Activated naive CD8-positive, alpha-beta T cell treated with anti-CD3 and anti-CD28 coated beads, Interleukin-2, amount 50 U/mL, for 24 hours (primary cell): ENCODE measurements around the gene B3GNT7.
"Not testable (repeated sequence)": the region's sequence is repeated elsewhere in the genome, so short reads cannot be mapped to it uniquely, and the experiment has no call there.

Experiments used
- ATAC-seq: fragments of 150-1000 bp; cut with Tn5 transposase; one replicate; pipeline ENCODE4 v1.10.0; 2021
- DNase-seq: peaks from one replicate; pipeline ENCODE4 v3.0.0; 2021
- H3K27ac Mint-ChIP-seq: one replicate; pipeline ENCODE4 v1.8.0; 2021; ENCODE audit warnings: mild to moderate bottlenecking, mixed read lengths
- H3K27me3 Mint-ChIP-seq: one replicate; pipeline ENCODE4 v1.8.0; 2021; ENCODE audit warnings: mixed read lengths
- H3K36me3 Mint-ChIP-seq: one replicate; pipeline ENCODE4 v1.8.0; 2021; ENCODE audit warnings: low read depth, mixed read lengths
- H3K4me1 Mint-ChIP-seq: one replicate; pipeline ENCODE4 v1.8.0; 2021; ENCODE audit warnings: mixed read lengths
- H3K4me3 Mint-ChIP-seq: one replicate; pipeline ENCODE4 v1.8.0; 2021; ENCODE audit warnings: mild to moderate bottlenecking, moderate library complexity, mixed read lengths
- H3K9me3 Mint-ChIP-seq: one replicate; pipeline ENCODE4 v1.8.0; 2021; ENCODE audit warnings: mixed read lengths

Gene B3GNT7

GRCh38 chr2:231412618-231412963 is 17.1 kb downstream of the B3GNT7 start:
- H3K27ac Mint-ChIP-seq = no peak overlapping the region
- peaks cover 40% of the 10 kb centered on the region for H3K27me3 Mint-ChIP-seq
- peaks cover 4% of the 10 kb centered on the region for H3K9me3 Mint-ChIP-seq
- peaks cover 3% of the 10 kb centered on the region for H3K4me1 Mint-ChIP-seq
- no peak overlapping the region for H3K4me3 Mint-ChIP-seq
- ATAC-seq (no peak), DNase-seq (no peak)
- peaks cover 8% of the 10 kb centered on the region for H3K36me3 Mint-ChIP-seq

DNA sequence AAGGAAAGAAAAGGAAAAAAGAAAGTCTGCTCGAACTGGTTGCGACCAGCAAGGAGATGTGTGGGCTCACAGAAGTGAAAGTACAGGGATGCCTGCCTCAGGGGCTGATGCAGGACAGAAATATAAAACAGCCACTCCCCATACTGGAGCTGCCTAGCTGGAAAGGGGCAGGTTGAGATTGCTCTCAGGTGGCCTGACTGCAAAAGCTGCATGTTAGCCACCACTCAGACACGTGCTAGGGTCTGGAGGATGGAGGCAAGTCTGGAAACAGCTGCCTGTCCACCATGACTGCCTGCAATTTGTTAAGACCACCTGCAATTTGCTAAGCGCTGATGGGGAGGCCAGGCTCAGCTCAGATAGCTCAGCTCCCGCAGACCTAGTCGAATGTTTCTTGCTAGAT is 17.9 kb downstream of the B3GNT7 start:
- no peak overlapping the region for H3K27ac Mint-ChIP-seq
- no peak for ATAC-seq
- peaks cover 4% of the 10 kb centered on the region for H3K9me3 Mint-ChIP-seq
- DNase-seq = no peak
- peaks cover 3% of the 10 kb centered on the region for H3K4me1 Mint-ChIP-seq
- H3K4me3 Mint-ChIP-seq = no peak overlapping the region
- peaks cover 8% of the 10 kb centered on the region for H3K36me3 Mint-ChIP-seq
- H3K27me3 Mint-ChIP-seq = peaks cover 40% of the 10 kb centered on the region

- H3K36me3 Mint-ChIP-seq = peaks cover 8% of the 10 kb centered on the region
- H3K4me1 Mint-ChIP-seq = peaks cover 3% of the 10 kb centered on the region
- DNase-seq (no peak), ATAC-seq (no peak)
- H3K4me3 Mint-ChIP-seq = no peak overlapping the region
- peaks cover 4% of the 10 kb centered on the region for H3K9me3 Mint-ChIP-seq
- H3K27me3 Mint-ChIP-seq = peaks cover 40% of the 10 kb centered on the region
- no peak overlapping the region for H3K27ac Mint-ChIP-seq
These were observed 18.5 kb downstream of the B3GNT7 start for GRCh38 chr2:231413921-231414476.

DNA sequence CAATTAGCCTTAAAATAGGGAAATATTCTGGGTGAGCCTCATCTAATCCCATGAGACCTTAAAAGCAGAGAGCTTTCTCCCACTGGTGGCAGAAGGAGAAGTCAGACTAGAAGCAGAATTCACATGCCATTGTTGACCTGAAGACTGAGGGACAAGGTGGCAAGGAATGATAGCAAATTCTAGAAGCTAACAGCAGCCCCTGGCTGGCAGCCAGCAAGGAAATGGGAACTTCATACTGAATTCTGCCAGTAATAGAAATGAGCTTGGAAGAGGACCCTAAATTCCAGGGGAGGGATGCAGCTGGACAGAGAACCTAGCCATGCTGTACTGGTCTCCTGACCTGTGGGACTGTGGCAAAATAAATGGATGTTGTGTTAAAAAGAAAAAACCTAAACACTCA is 19.5 kb downstream of the B3GNT7 start:
- H3K27me3 Mint-ChIP-seq = peaks cover 39% of the 10 kb centered on the region
- no peak for ATAC-seq

DNA sequence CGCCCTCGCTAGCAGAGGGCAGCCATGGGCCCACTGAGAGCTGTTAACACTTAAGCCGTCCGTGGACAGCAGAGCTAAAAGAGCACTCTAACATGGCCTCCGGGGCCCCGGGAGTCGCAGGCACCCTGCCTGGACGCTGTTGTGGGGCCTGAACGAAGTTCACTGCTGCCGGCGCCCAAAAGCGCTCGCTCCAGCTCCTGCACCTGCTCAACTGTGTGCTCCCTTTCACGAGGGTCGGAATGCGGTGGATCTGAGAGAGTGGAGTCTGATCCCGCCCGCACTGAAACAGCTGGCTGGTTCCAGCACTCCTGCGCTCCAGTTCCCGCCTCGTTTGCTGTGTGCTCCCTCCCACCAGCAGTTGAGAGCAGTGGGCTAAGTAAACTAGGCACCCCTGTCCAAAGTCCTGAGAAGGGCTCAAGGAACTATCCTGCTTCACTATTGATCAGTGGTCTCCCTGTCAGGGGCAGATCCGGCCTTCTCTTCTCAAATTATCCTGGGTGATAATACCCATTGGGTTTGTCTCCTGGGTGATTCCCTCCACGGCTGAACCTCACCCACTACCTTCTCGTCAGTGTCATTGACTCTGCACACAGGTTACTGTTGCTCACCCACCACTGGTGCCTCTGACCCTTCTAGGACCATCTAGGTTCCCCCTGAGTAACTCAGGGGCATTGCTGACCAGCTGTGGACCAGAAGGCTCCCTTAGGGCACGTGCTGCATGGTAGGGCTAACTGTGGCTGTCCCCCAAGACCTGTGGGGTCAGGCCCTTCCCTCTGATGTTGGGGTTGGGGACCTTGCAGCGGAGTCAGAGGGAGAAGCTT is 23.5 kb downstream of the B3GNT7 start:
- H3K4me1 Mint-ChIP-seq = no peaks in the 10 kb centered on the region
- DNase-seq = no peak
- ATAC-seq = no peak
- H3K27me3 Mint-ChIP-seq = peaks cover 7% of the 10 kb centered on the region
- H3K4me3 Mint-ChIP-seq = no peak overlapping the region
- no peaks in the 10 kb centered on the region for H3K9me3 Mint-ChIP-seq
- no peaks in the 10 kb centered on the region for H3K36me3 Mint-ChIP-seq
- no peak overlapping the region for H3K27ac Mint-ChIP-seq

More for the DNA sequence above, 19.5 kb downstream of the B3GNT7 start:
- Mint-ChIP-seq H3K36me3 (peaks cover 8% of the 10 kb centered on the region), H3K4me1 (peaks cover 3% of the 10 kb centered on the region), H3K9me3 (peaks cover 4% of the 10 kb centered on the region), H3K27ac (no peak overlapping the region), H3K4me3 (no peak overlapping the region)
- DNase-seq = no peak

GRCh38 chr2:231421051-231421580 is 25.6 kb downstream of the B3GNT7 start:
- no peak overlapping the region for H3K27ac Mint-ChIP-seq
- no peak overlapping the region for H3K4me3 Mint-ChIP-seq
- H3K27me3 Mint-ChIP-seq = peaks cover 3% of the 10 kb centered on the region
- ATAC-seq (no peak), DNase-seq (no peak)
- H3K4me1 Mint-ChIP-seq = no peaks in the 10 kb centered on the region
- H3K9me3 Mint-ChIP-seq = no peaks in the 10 kb centered on the region
- H3K36me3 Mint-ChIP-seq = no peaks in the 10 kb centered on the region

DNA sequence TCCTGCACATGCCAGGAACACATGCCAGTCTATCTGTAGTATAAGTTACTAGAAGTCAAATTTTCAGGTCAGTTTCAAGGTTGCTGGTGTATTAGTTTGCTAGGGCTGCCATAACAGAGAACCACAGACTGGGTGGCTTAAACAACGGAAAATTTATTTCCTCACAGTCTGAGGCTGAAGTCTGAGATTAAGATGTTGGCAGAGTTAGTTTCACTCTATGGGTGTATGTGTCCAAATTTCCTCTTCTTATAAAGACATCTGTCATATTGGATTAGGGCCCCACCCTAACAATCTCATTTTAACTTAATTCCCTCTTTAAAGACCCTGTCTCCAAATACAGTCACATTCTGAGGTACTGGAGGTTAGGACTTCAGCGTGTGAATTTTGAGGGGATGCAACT is 26.5 kb downstream of the B3GNT7 start:
- no peaks in the 10 kb centered on the region for H3K27me3 Mint-ChIP-seq
- no peak overlapping the region for H3K4me3 Mint-ChIP-seq
- no peaks in the 10 kb centered on the region for H3K36me3 Mint-ChIP-seq
- DNase-seq (no peak), ATAC-seq (no peak)
- no peaks in the 10 kb centered on the region for H3K4me1 Mint-ChIP-seq
- H3K9me3 Mint-ChIP-seq = no peaks in the 10 kb centered on the region
- H3K27ac Mint-ChIP-seq = no peak overlapping the region

DNA sequence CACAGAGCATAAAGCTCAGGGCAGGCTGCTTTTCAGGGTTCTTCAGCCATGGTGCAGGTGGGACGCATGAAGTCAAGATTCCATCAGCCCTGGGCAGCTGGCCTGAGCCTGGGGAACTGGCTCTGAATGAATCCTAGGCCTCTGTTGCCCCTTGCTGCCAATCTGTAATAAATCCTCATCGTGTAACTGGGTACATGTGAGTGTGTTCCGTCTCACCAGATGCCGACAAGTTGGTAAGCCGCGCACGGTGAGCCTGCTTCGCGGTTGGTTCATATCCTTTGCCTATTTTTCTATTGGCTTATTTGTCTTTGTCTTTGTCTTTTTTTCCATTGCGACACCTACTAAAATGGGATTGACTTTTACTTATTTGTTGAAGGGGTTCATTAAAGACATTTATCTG is 27.7 kb downstream of the B3GNT7 start:
- Mint-ChIP-seq H3K9me3 (no peaks in the 10 kb centered on the region), H3K4me1 (no peaks in the 10 kb centered on the region), H3K4me3 (no peak overlapping the region), H3K27me3 (no peaks in the 10 kb centered on the region), H3K36me3 (no peaks in the 10 kb centered on the region), H3K27ac (no peak overlapping the region)
- DNase-seq = no peak
- ATAC-seq = no peak

DNA sequence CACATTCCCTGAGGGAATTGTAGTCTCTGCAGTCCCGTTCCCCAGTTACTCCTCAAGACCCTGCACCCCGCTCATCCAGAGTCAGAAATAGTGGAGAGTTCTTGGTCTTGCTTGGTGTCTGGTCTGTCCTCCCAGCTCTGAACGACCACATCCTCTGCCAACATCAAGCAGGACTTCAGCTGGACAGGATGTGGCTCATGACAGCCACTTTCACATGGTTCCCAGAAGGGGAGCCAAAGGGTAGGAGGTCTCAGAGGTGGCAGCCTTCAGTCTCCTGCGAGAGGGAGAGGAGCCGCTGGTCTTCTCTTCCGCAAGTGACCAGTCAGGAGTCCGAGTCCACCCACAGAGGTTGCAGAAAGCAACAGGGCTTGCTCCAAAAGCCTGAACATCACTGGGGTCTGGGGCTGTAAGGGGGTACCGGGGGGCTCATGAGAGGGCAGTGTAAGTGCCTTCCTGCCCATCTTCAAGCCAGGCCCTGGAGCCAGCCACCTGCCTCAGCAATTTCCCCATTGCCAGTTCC is 29.8 kb downstream of the B3GNT7 start:
- Mint-ChIP-seq H3K4me1 (no peaks in the 10 kb centered on the region), H3K4me3 (no peak overlapping the region), H3K36me3 (no peaks in the 10 kb centered on the region), H3K9me3 (peaks cover under 1% of the 10 kb centered on the region), H3K27me3 (peaks cover 3% of the 10 kb centered on the region), H3K27ac (no peak overlapping the region)
- DNase-seq = no peak
- no peak for ATAC-seq

DNA sequence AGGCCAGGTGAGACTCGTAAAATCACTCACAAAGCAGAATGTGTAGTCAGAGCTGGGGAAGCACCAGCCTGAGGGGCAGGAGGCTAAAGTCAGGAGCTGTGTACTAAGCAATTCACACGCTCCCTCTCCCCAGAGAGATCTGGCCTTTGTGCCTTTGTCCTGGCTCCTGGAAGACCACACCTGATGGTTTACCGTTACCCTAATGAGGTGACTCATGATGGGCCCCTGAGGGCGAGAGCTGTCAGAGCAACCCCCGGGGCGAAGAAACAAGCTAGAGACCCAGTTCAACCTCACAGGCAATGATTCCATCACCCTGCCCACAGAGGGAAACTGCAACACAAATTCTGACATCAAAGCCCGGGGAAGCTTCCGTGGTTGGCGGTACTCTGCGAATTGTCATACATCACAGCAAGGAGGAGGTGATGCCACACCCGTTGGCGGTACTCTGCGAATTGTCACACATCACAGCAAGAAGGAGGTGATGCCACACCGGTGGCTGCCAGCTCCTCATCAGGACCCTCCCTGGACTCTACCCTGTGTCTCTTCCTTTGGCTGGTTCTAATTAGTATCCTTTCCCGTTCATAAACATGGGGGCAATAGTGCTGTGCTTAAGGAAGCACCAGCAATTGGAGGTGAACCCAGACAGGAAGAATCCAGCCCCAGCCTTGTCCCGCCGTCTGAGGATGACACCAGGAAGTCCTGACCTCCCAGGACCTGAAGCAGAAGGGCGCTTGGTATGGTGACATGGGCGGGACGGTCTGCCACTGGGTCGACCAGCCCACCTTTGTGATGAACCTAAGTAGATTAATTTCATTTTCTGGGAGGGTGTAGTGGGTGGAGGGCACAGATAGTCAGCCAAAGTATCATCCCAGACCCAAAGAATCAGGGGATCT is 30.5 kb downstream of the B3GNT7 start:
- no peak for DNase-seq
- Mint-ChIP-seq H3K4me3 (no peak overlapping the region), H3K36me3 (peaks cover 3% of the 10 kb centered on the region), H3K9me3 (peaks cover 8% of the 10 kb centered on the region), H3K27me3 (peaks cover 7% of the 10 kb centered on the region), H3K4me1 (no peaks in the 10 kb centered on the region), H3K27ac (no peak overlapping the region)
- ATAC-seq = peak; percentile 24

GRCh38 chr2:231427116-231427515 is 31.6 kb downstream of the B3GNT7 start:
- Mint-ChIP-seq H3K4me3 (no peak overlapping the region), H3K27ac (no peak overlapping the region), H3K4me1 (no peaks in the 10 kb centered on the region), H3K27me3 (peaks cover 10% of the 10 kb centered on the region), H3K36me3 (peaks cover 6% of the 10 kb centered on the region), H3K9me3 (peaks cover 17% of the 10 kb centered on the region)
- DNase-seq (no peak), ATAC-seq (no peak)

GRCh38 chr2:231429152-231429551 is 33.6 kb downstream of the B3GNT7 start:
- H3K9me3 Mint-ChIP-seq = peaks cover 17% of the 10 kb centered on the region
- no peak overlapping the region for H3K4me3 Mint-ChIP-seq
- ATAC-seq = no peak
- peaks cover 6% of the 10 kb centered on the region for H3K36me3 Mint-ChIP-seq
- H3K27ac Mint-ChIP-seq = no peak overlapping the region
- DNase-seq = no peak
- H3K27me3 Mint-ChIP-seq = peaks cover 10% of the 10 kb centered on the region
- peaks cover 4% of the 10 kb centered on the region for H3K4me1 Mint-ChIP-seq

GRCh38 chr2:231429901-231430300 is 34.4 kb downstream of the B3GNT7 start:
- no peak for ATAC-seq
- no peak for DNase-seq
- peaks cover 17% of the 10 kb centered on the region for H3K9me3 Mint-ChIP-seq
- H3K4me3 Mint-ChIP-seq = no peak overlapping the region
- H3K27me3 Mint-ChIP-seq = peaks cover 10% of the 10 kb centered on the region
- H3K36me3 Mint-ChIP-seq = peaks cover 6% of the 10 kb centered on the region
- H3K4me1 Mint-ChIP-seq = peaks cover 4% of the 10 kb centered on the region
- no peak overlapping the region for H3K27ac Mint-ChIP-seq

GRCh38 chr2:231430437-231430836 is 34.9 kb downstream of the B3GNT7 start:
- not testable (repeated sequence) for H3K4me1 Mint-ChIP-seq, H3K27ac Mint-ChIP-seq, DNase-seq, ATAC-seq, H3K4me3 Mint-ChIP-seq, H3K36me3 Mint-ChIP-seq
- Mint-ChIP-seq H3K9me3 (peaks cover 17% of the 10 kb centered on the region), H3K27me3 (peaks cover 10% of the 10 kb centered on the region)
